ENCODE measurements around the gene GRK2.
"Not testable (repeated sequence)": the region's sequence is repeated elsewhere in the genome, so short reads cannot be mapped to it uniquely, and the experiment has no call there.

GRK2 gene

GRCh38 chr11:67253872-67254624 is 12.2 kb upstream of the GRK2 start:
- DNase-seq (ENCODE audit: extremely low spot score, insufficient read length, low read depth) (no peak), FAIRE-seq (no peak)

GRCh38 chr11:67254798-67255197 is 11.5 kb upstream of the GRK2 start:
- FAIRE-seq (no peak), DNase-seq (ENCODE audit: extremely low spot score, insufficient read length, low read depth) (no peak)

GRCh38 chr11:67255353-67255752 is 10.9 kb upstream of the GRK2 start:
- FAIRE-seq: no peak
- no peak for DNase-seq (ENCODE audit: extremely low spot score, insufficient read length, low read depth)

GRCh38 chr11:67255864-67256263 is 10.4 kb upstream of the GRK2 start:
- DNase-seq (ENCODE audit: extremely low spot score, insufficient read length, low read depth): no peak
- no peak for FAIRE-seq

- no peak for DNase-seq (ENCODE audit: extremely low spot score, insufficient read length, low read depth)
These were observed 9.7 kb upstream of the GRK2 start for GRCh38 chr11:67256477-67257135.

GRCh38 chr11:67260406-67260805 is 5.9 kb upstream of the GRK2 start:
- DNase-seq (ENCODE audit: extremely low spot score, insufficient read length, low read depth) (no peak), FAIRE-seq (no peak)

More at GRCh38 chr11:67256477-67257135, 9.7 kb upstream of the GRK2 start:
- no peak for FAIRE-seq

GRCh38 chr11:67260885-67261639 is 5.2 kb upstream of the GRK2 start:
- FAIRE-seq; DNase-seq (ENCODE audit: extremely low spot score, insufficient read length, low read depth): not testable (repeated sequence)

GRCh38 chr11:67261640-67261945 is 4.7 kb upstream of the GRK2 start:
- DNase-seq (ENCODE audit: extremely low spot score, insufficient read length, low read depth) (no peak), FAIRE-seq (no peak)

GRCh38 chr11:67261946-67262681 is 4.2 kb upstream of the GRK2 start:
- FAIRE-seq: no peak
- no peak for DNase-seq (ENCODE audit: extremely low spot score, insufficient read length, low read depth)

GRCh38 chr11:67262731-67263675 is 3.3 kb upstream of the GRK2 start:
- FAIRE-seq (peak; percentile 95), DNase-seq (ENCODE audit: extremely low spot score, insufficient read length, low read depth) (peak; percentile 75)

- no peak for FAIRE-seq
- no peak for DNase-seq (ENCODE audit: extremely low spot score, insufficient read length, low read depth)
These were observed 2.0 kb upstream of the GRK2 start for GRCh38 chr11:67264260-67264659.

GRCh38 chr11:67264877-67265632 is 1.2 kb upstream of the GRK2 start:
- FAIRE-seq (no peak), DNase-seq (ENCODE audit: extremely low spot score, insufficient read length, low read depth) (no peak)

GRCh38 chr11:67265633-67266448 is 432 bp upstream of the GRK2 start:
- FAIRE-seq: peak; percentile 35
- no peak for DNase-seq (ENCODE audit: extremely low spot score, insufficient read length, low read depth)

- DNase-seq (ENCODE audit: extremely low spot score, insufficient read length, low read depth): no peak
- peak; percentile 53 for FAIRE-seq
These were observed 1.2 kb downstream of the GRK2 start for GRCh38 chr11:67267188-67268080.

GRCh38 chr11:67268081-67268961 is 2.0 kb downstream of the GRK2 start:
- no peak for DNase-seq (ENCODE audit: extremely low spot score, insufficient read length, low read depth)

GRCh38 chr11:67268962-67269268 is 2.6 kb downstream of the GRK2 start:
- FAIRE-seq: no peak
- DNase-seq (ENCODE audit: extremely low spot score, insufficient read length, low read depth): no peak

More at GRCh38 chr11:67268081-67268961, 2.0 kb downstream of the GRK2 start:
- FAIRE-seq: peak; percentile 94
